Small intestine (tissue), 7 donors: ENCODE measurements around the gene TSPAN3. TPM values are rescaled to one million over a fixed set of nuclear protein-coding genes. Genes with fewer than 3 reads are reported as not detected.

Experiments
- DNase-seq, 2 donors: peaks; one replicate each; pipeline versions ENCODE4 v3.0.0 to v3.0.0-alpha.2; 2013
- FAIRE-seq: peaks from 2 replicates; lab custom pipeline; 2012; peaks lifted over from hg19 to GRCh38; lab: Jason Lieb, UNC
- H3K27ac ChIP-seq, 3 donors: one replicate each; pipeline ENCODE4 v1.5.1; 2013; ENCODE audit warnings: low read length in 2 of 3, mild to moderate bottlenecking in 2 of 3, control low read depth in 1 of 3, inconsistent platforms in 1 of 3, low read depth in 1 of 3, moderate library complexity in 1 of 3
- H3K27me3 ChIP-seq, 3 donors: one replicate each; pipeline ENCODE4 v1.6.1; 2013; ENCODE audit warnings: low read length in 3 of 3, inconsistent platforms in 1 of 3; ENCODE audit not compliant: control insufficient read depth in 3 of 3, insufficient read depth in 3 of 3
- H3K36me3 ChIP-seq, 3 donors: one replicate each; pipeline ENCODE4 v1.6.1; 2013; ENCODE audit warnings: low read length in 3 of 3, inconsistent platforms in 1 of 3, low read depth in 1 of 3, mild to moderate bottlenecking in 1 of 3, moderate library complexity in 1 of 3; ENCODE audit not compliant: control insufficient read depth in 3 of 3, insufficient read depth in 2 of 3
- H3K4me1 ChIP-seq, 3 donors: one replicate each; pipeline ENCODE4 v1.6.1; 2013; ENCODE audit warnings: low read length in 2 of 3, inconsistent platforms in 1 of 3, low read depth in 1 of 3, mild to moderate bottlenecking in 1 of 3, moderate library complexity in 1 of 3; ENCODE audit not compliant: control insufficient read depth in 3 of 3, insufficient read depth in 2 of 3
- H3K4me3 ChIP-seq, 3 donors: one replicate each; pipeline ENCODE4 v1.5.1; 2013; ENCODE audit warnings: low read length in 3 of 3, control low read depth in 1 of 3, inconsistent platforms in 1 of 3, low read depth in 1 of 3, mild to moderate bottlenecking in 1 of 3, moderate library complexity in 1 of 3
- H3K9me3 ChIP-seq, 2 donors: one replicate each; pipeline ENCODE4 v1.6.1; 2013; ENCODE audit warnings: low read depth in 1 of 2, low read length in 1 of 2; ENCODE audit not compliant: control insufficient read depth in 2 of 2, insufficient read depth in 1 of 2
- WGBS, 3 donors: extraction: QIAGEN DNeasy Blood & Tissue Kit; methylation state at CpG; one replicate each; pipeline ENCODE4 v1.1.7; 2013; 5-methylcytosine and 5-hydroxymethylcytosine counted together
- polyA plus RNA-seq, 4 donors: library from polyadenylated mRNA; stranded (reverse) in 3 of 4; unstranded in 1 of 4; fragments of 200-250 nt in 3 of 4; fragments of 120-200 nt in 1 of 4; gene quantifications; one replicate each; pipeline versions ENCODE4 v1.2.1 to v1.2.3, GENCODE V29; 2013
- donor health status: healthy with polysubstance abuse.
- donor health status: control.
- donor health status: control.
- donor health status: Bipolar disorder and iron deficiency.
- donor health status: healthy.

TSPAN3 gene
- polyA plus RNA-seq, 4 donors: 263 to 628 (median 343) TPM

DNA sequence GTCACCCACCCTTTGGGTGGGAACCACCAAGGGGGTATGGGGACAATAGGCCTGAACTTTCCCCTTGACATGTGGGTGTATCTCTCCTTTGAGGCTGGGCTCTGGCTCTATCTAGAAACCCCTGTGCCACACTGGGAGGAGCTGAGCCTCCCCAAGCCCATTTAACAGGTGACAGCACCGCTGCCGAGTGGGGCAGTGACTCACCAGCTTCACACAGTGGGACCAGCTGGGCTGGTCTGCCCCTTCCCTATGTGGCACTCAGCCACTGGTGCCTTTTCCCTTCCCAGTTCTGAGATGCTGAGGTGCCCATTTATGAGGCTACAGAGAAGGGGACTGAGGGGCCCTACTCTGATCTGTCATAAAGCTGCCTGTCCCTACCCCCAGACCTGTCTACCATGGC lies 70.9 kb downstream of the TSPAN3 start:
- no peaks in the 10 kb centered on the region for H3K27me3 ChIP-seq
- no peak overlapping the region for H3K4me3 ChIP-seq
- H3K36me3 ChIP-seq: no peaks in the 10 kb centered on the region
- H3K4me1 ChIP-seq: no peaks in the 10 kb centered on the region
- no peak for FAIRE-seq
- no peak overlapping the region for H3K27ac ChIP-seq
- no peaks in the 10 kb centered on the region for H3K9me3 ChIP-seq
- DNase-seq: no peak
- 48 to 70% (median 69%) methylated on average over 2 of the region's 2 CpGs for WGBS, 3 donors

DNA sequence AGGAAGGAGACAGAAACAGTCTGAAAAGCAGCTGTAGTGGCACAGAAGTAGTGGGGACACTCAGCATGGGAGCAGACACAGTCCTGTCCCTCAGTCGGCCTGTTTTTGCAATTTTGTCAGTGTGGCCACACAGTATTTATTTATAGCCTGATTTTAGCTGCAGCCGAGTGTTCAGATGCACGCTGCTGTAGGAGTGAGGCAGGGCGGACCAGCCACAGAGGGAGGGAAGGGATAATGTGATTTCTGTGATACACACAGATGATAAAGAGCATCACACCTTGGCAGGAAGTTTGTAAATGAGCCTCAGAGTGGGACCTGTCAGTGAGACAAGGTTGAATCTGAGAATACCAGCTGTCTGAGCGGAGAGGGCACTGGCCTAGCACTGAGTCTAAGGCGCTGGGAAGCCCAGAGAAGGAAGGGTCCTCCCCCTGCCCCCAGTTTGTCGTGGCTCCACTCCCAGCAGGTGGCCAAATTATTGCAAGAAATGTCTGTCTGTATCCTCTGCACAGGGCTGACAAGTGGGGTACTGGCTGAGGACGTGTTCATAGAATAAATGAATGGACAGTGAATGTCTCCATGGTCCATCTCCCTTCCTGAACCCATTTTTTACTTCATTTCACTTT lies 72.1 kb downstream of the TSPAN3 start:
- Histone ChIP-seq H3K27me3 (no peaks in the 10 kb centered on the region), H3K27ac (no peak overlapping the region), H3K4me1 (no peaks in the 10 kb centered on the region), H3K9me3 (no peaks in the 10 kb centered on the region), H3K4me3 (no peak overlapping the region), H3K36me3 (no peaks in the 10 kb centered on the region)
- 71 to 73% (median 72%) methylated on average over 8 of the region's 8 CpGs for WGBS, 3 donors
- no peak for FAIRE-seq
- DNase-seq: no peak

DNA sequence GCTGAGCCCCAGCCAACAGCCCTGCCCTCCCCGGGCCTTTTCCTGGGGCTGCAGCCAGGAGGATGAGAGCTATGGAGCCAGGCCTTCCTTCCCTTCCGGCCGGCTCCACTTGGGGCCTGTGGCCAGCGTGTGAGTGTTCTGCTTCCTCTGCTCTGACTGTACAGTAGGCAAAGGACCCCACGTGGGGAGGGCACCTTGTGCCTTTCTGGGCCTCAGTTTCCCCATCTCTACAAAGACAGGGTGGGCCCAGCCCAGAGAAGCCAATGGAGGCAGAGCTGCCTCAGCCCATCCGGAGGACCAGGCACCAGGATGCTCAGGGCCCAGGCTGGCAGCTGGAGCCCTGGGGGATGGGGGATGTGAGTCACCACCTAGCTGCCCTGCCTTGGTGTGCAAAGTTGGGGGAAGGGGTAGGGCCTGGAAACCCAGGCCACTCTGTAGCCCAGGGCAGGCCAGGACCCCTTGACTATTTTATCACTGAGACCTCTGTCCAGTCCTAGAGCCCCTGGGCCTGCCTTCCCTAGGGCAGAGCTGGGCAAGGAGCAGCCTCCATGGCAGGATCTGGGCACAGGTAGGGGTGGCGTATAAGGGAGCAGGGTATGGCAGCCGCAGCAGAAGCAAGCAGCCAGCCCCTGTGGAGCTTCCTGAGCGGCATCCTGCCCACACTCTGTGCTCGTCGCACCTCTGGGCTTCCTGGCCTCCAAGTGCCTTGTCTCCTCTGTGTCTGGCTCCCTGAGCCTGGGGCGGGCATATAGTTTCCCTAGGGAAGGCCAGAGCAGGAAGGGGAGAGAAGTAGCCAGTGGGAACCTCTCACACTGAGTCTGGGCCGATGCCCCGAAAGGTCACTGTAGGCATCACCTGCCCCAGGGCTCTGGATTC lies 74.1 kb downstream of the TSPAN3 start:
- Histone ChIP-seq H3K4me1 (no peaks in the 10 kb centered on the region), H3K27ac (peak overlapping the region in 2 of 3 donors; percentile 6 to 84), H3K4me3 (peak overlapping the region in 1 of 3 donors; percentile 56), H3K36me3 (no peaks in the 10 kb centered on the region), H3K27me3 (no peaks in the 10 kb centered on the region), H3K9me3 (no peaks in the 10 kb centered on the region)
- 64 to 71% (median 71%) methylated on average over 14 of the region's 14 CpGs for WGBS, 3 donors
- no peak for DNase-seq
- FAIRE-seq: no peak

DNA sequence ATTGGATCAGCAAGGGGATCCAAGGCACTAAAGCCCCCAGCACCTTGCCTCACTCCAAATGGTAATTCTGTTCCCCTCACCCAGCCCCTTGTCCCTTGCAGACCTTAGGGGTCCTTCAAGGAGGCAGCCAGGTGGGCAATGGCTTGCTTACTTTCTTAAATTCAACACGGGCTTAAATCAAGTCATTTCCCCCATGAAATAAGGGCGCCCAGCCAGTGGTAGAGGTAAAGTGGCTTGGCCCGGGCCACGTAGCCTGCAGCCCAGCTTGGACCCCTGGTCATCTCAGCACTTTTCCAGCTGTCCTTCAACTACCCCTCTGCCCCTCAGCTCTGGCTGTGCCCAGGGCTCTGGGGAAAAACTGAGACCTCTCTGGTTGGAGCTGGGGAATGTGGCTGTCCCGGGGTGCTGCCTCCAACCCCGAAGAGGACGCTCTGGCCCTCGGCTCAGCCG lies 74.8 kb downstream of the TSPAN3 start:
- Histone ChIP-seq H3K27ac (peak overlapping the region in 2 of 3 donors; percentile 14 to 84), H3K27me3 (no peaks in the 10 kb centered on the region), H3K4me3 (peak overlapping the region in 1 of 3 donors; percentile 56), H3K4me1 (no peaks in the 10 kb centered on the region), H3K9me3 (no peaks in the 10 kb centered on the region), H3K36me3 (no peaks in the 10 kb centered on the region)
- DNase-seq: no peak
- WGBS, 3 donors: 47 to 75% (median 56%) methylated on average over 9 of the region's 9 CpGs
- no peak for FAIRE-seq

- 53 to 62% (median 61%) methylated on average over 21 to 28 of the region's 28 CpGs for WGBS, 3 donors
- no peaks in the 10 kb centered on the region for H3K4me1 ChIP-seq
- peak in 1 of 2 donors; percentile 44 for DNase-seq
These were observed 75.7 kb downstream of the TSPAN3 start, which contains the start of gene PSTPIP1 for GRCh38 chr15:76994971-76995945. Gene PSTPIP1, plus strand, starts transcription at chr15:76995126. Its CDS starts 448 bp downstream, at chr15:76995574.

GRCh38 chr15:76994496-76994895 lies 76.4 kb downstream of the TSPAN3 start:
- DNase-seq: no peak
- no peaks in the 10 kb centered on the region for H3K36me3 ChIP-seq
- peak overlapping the region in 2 of 3 donors; percentile 59 to 84 for H3K27ac ChIP-seq
- H3K4me1 ChIP-seq: no peaks in the 10 kb centered on the region
- H3K27me3 ChIP-seq: no peaks in the 10 kb centered on the region
- WGBS, 3 donors: 79 to 92% (median 89%) methylated on average over 6 of the region's 6 CpGs
- no peak overlapping the region for H3K4me3 ChIP-seq
- no peak for FAIRE-seq
- no peaks in the 10 kb centered on the region for H3K9me3 ChIP-seq

More at GRCh38 chr15:76994971-76995945, 75.7 kb downstream of the TSPAN3 start, which contains the start of gene PSTPIP1:
- no peaks in the 10 kb centered on the region for H3K27me3 ChIP-seq
- H3K36me3 ChIP-seq: no peaks in the 10 kb centered on the region
- FAIRE-seq: no peak
- H3K4me3 ChIP-seq: peak within 1 kb of the TSS in 2 of 3 donors; percentile 28 to 56
- peak within 1 kb of the TSS in 2 of 3 donors; percentile 67 to 84 for H3K27ac ChIP-seq
- no peaks in the 10 kb centered on the region for H3K9me3 ChIP-seq

DNA sequence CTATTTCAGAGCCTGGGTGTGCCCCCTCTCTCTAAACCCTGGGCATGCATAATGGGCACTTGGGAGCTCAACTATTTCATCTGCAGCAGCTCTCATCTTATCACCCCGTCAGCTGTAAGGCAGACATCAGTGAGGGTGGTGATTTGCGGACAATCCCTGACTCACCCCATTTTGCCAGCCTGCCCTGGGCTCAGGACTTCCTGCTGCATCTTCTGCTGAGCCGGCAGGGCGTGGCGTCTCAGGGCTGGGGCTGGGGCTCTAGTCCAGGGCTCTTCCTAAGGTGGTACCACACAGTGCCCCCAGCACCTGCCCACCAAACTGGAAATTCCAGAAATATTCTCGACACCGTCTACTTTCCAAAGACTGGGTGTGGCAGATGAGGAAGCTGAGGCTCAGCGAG lies 76.9 kb downstream of the TSPAN3 start:
- DNase-seq: peak in 1 of 2 donors; percentile 33
- Histone ChIP-seq H3K9me3 (no peaks in the 10 kb centered on the region), H3K27ac (peak overlapping the region in 1 of 3 donors; percentile 84), H3K27me3 (no peaks in the 10 kb centered on the region), H3K36me3 (no peaks in the 10 kb centered on the region), H3K4me3 (no peak overlapping the region), H3K4me1 (peaks cover 0 to 2% (median 0%) of the 10 kb centered on the region in 3 donors)
- FAIRE-seq: no peak
- 33 to 66% (median 63%) methylated on average over 8 of the region's 8 CpGs for WGBS, 3 donors
